H1 (cell line): ENCODE measurements around the gene SYT13. TPM values are rescaled to one million over a fixed set of nuclear protein-coding genes. Genes with fewer than 3 reads are reported as not detected.

Experiments
- ATF2 ChIP-seq: IDR thresholded peaks from 2 replicates; pipeline ENCODE4 v1.6.1; 2012; ENCODE audit warnings: low read length, inconsistent platforms
- CHD2 ChIP-seq: IDR thresholded peaks from 2 replicates; pipeline ENCODE4 v1.6.1; 2012; ENCODE audit warnings: low read length, improper control_type of control experiment
- CTBP2 ChIP-seq: IDR thresholded peaks from 2 replicates; pipeline ENCODE4 v1.7.0; 2011; ENCODE audit warnings: borderline replicate concordance, mild to moderate bottlenecking, moderate library complexity, mixed read lengths, low read length; ENCODE audit not compliant: insufficient read depth, insufficient read length
- HDAC6 ChIP-seq: IDR thresholded peaks from one replicate; pipeline ENCODE4 v1.7.1; 2012; ENCODE audit warnings: low read depth, mild to moderate bottlenecking, inconsistent platforms, low read length, moderate library complexity
- MAX ChIP-seq: IDR thresholded peaks from 2 replicates; pipeline ENCODE4 v1.6.1; 2012; ENCODE audit warnings: inconsistent platforms
- POU5F1 ChIP-seq: IDR thresholded peaks from 2 replicates; pipeline ENCODE4 v1.6.1; 2011; ENCODE audit warnings: low read depth, mild to moderate bottlenecking, low read length, moderate library complexity
- polyA plus RNA-seq, 7 experiments: library from polyadenylated mRNA; depleted of rRNA in 3 of 7; stranded (reverse) in 5 of 7; unstranded in 2 of 7; fragments of >200 nt in 5 of 7; fragments of 200-250 nt in 2 of 7; gene quantifications; 1 replicate in 5 of 7; 2 replicates in 1 of 7; 4 replicates in 1 of 7; pipeline versions ENCODE4 v1.2.1 to v1.2.3, GENCODE V29; 2011 to 2013; ENCODE audit warnings: missing spikeins in 2 of 7, mixed read lengths in 2 of 7
- total RNA-seq: library from RNA; stranded (reverse); fragmentation: NEBNext Ultra II Directional; extraction: Animal tissue kit (Norgen Biotek cat#: 25700); gene quantifications from 2 replicates; pipeline ENCODE4 v1.2.1, GENCODE V29; 2021

Gene SYT13
- total and polyA plus RNA-seq, 2 of the 8 experiments (the other 6 are each of a cell fraction or from before 2014, with no cell fraction given), result 4.8 to 13.2 TPM

DNA sequence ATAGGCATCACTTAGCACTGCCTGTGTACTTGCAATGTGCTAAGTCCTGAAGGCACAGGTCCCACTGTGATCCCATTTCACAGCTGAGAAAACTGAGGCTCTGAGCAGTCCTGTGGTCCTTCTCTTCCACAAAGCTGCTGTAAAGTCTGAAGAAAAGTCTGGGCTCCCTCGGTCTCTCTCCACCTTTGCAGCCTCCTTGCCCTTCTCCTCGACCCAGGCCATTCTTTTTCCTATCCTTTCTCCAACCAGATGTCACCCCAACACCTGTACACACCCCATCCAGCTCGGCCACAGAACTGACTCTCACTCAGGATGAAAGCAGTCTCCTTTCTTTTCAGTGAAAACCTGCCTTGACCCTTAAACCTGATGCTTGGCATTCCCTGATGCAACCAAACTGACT, 42.6 kb upstream of the SYT13 start (continued):
- TF ChIP-seq HDAC6 (no peak), ATF2 (no peak), MAX (no peak), POU5F1 (no peak), CTBP2 (no peak), CHD2 (no peak)
